Body of pancreas (tissue), 4 donors: ENCODE results near the gene TMEM185B. TPM values are rescaled to one million over a fixed set of nuclear protein-coding genes. Genes with fewer than 3 reads are reported as not detected.

ENCODE experiments used
- ATAC-seq: fragments of 150-250 bp; one replicate; pipeline ENCODE4 v1.9.1; 2016
- DNase-seq, 4 donors: peaks; one replicate each; pipeline ENCODE4 v3.0.0-alpha.2; 2019
- H3K27ac ChIP-seq, 4 donors: fragments of 200-600 bp; sonication (generic); 1 replicate in 3 of 4; 2 replicates in 1 of 4; pipeline versions ENCODE4 v1.5.1 to v1.6.1; 2016 to 2019; ENCODE audit warnings: mild to moderate bottlenecking in 1 of 4, mixed read lengths in 1 of 4, moderate library complexity in 1 of 4
- H3K27me3 ChIP-seq, 2 donors: fragments of 200-600 bp; sonication (generic); one replicate each; pipeline ENCODE4 v1.6.0; 2016; ENCODE audit warnings: mild to moderate bottlenecking in 1 of 2
- H3K36me3 ChIP-seq, 2 donors: fragments of 200-600 bp; sonication (generic); replicated peaks in 1 of 2; 2 replicates each; pipeline ENCODE4 v1.5.1; 2016; ENCODE audit warnings: low read depth in 2 of 2; ENCODE audit not compliant: insufficient read depth in 1 of 2
- H3K4me1 ChIP-seq: fragments of 200-600 bp; sonication (generic); one replicate; pipeline ENCODE4 v1.6.0; 2016
- H3K4me3 ChIP-seq, 2 donors: fragments of 200-600 bp; sonication (generic); 1 replicate in 1 of 2; 2 replicates in 1 of 2; pipeline ENCODE4 v1.5.1; 2016 to 2019
- H3K9me3 ChIP-seq, 3 donors: fragments of 200-600 bp; sonication (generic); 1 replicate in 2 of 3; 2 replicates in 1 of 3; pipeline ENCODE4 v1.5.1; 2016
- CTCF ChIP-seq, 7 experiments: fragments of 450-650 bp in 4 of 7; fragments of 200-600 bp in 3 of 7; sonication (generic) in 3 of 7; IDR thresholded peaks; one replicate each; pipeline ENCODE4 v1.5.1; 2016 to 2019; ENCODE audit warnings: antibody characterized with exemption in 7 of 7
- POLR2A ChIP-seq, 3 donors: fragments of 450-650 bp; IDR thresholded peaks; one replicate each; pipeline ENCODE4 v1.6.1; 2016; ENCODE audit warnings: antibody characterized with exemption in 3 of 3, mild to moderate bottlenecking in 2 of 3
- WGBS, 2 donors: methylation state at CpG; one replicate each; pipeline ENCODE4 v1.1.5; 2017; 5-methylcytosine and 5-hydroxymethylcytosine counted together
- intact Hi-C: fragments of 100-400 bp; cut with DNase I; formaldehyde crosslinking; loops from one replicate; pipeline ENCODE4 v1.15.1; 2023
- total RNA-seq, 2 donors: library from RNA; depleted of rRNA; stranded (reverse); fragments of >200 nt; gene quantifications; one replicate each; pipeline ENCODE4 v1.1.0, GENCODE V29; 2016

Gene TMEM185B
- total RNA-seq, 2 donors from 2014 or later = 18.7 to 46.5 TPM

DNA sequence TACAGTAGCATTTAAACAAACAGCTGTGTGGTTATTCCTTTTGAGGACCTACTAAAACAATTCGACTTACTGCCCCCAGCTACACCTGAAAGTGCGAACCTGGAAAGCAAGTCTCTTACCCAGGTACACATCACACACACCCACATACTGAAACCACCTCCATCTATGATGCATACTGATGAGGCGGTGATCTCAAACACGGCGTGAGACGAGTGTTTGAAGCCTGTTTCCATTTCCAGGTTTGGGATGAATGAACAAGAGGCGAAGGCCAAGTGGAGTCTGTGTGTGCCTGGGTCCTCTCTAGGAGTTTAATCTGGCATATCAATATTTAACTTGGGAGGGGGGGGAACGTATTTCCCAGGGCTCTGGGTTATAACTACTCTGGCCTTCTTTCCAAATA is 1.6 kb downstream of the TMEM185B start:
- Histone ChIP-seq H3K4me1 (peaks cover 31% of the 10 kb centered on the region), H3K9me3 (no peaks in the 10 kb centered on the region), H3K36me3 (no peaks in the 10 kb centered on the region), H3K27me3 (no peaks in the 10 kb centered on the region), H3K27ac (no peak overlapping the region), H3K4me3 (no peak overlapping the region)
- intact Hi-C loops = no loop called here
- DNase-seq (no peak), ATAC-seq (no peak)
- TF ChIP-seq POLR2A (IDR thresholded peaks at IDR 0.05) (no peak), CTCF (IDR thresholded peaks at IDR 0.05) (no peak)
- WGBS, 2 donors = 88 to 89% methylated on average over 8 of the region's 8 CpGs

GRCh38 chr2:120220756-120221155 is 2.4 kb downstream of the TMEM185B start:
- Histone ChIP-seq H3K27me3 (no peaks in the 10 kb centered on the region), H3K9me3 (no peaks in the 10 kb centered on the region), H3K4me1 (peaks cover 31% of the 10 kb centered on the region), H3K4me3 (no peak overlapping the region), H3K36me3 (no peaks in the 10 kb centered on the region), H3K27ac (no peak overlapping the region)
- intact Hi-C loops = no loop called here
- TF ChIP-seq CTCF (IDR thresholded peaks at IDR 0.05) (no peak), POLR2A (IDR thresholded peaks at IDR 0.05) (no peak)
- ATAC-seq (no peak), DNase-seq (no peak)
- 84 to 88% methylated on average over 2 of the region's 2 CpGs for WGBS, 2 donors

GRCh38 chr2:120219766-120220165 is 3.4 kb downstream of the TMEM185B start:
- ATAC-seq (no peak), DNase-seq (no peak)
- intact Hi-C loops = no loop called here
- peaks cover 31% of the 10 kb centered on the region for H3K4me1 ChIP-seq
- no peaks in the 10 kb centered on the region for H3K9me3 ChIP-seq
- no peak overlapping the region for H3K4me3 ChIP-seq
- no peaks in the 10 kb centered on the region for H3K27me3 ChIP-seq
- WGBS, 2 donors = 93 to 98% methylated on average over 5 of the region's 5 CpGs
- no peaks in the 10 kb centered on the region for H3K36me3 ChIP-seq
- no peak overlapping the region for H3K27ac ChIP-seq
- TF ChIP-seq CTCF (IDR thresholded peaks at IDR 0.05) = no peak
- TF ChIP-seq POLR2A (IDR thresholded peaks at IDR 0.05) = no peak

- no peaks in the 10 kb centered on the region for H3K9me3 ChIP-seq
- no peak overlapping the region for H3K4me3 ChIP-seq
- DNase-seq = no peak
- H3K4me1 ChIP-seq = peaks cover 29% of the 10 kb centered on the region
- intact Hi-C loops = no loop called here
- TF ChIP-seq POLR2A (IDR thresholded peaks at IDR 0.05) = no peak
- TF ChIP-seq CTCF (IDR thresholded peaks at IDR 0.05) = no peak
- no peak for ATAC-seq
- H3K36me3 ChIP-seq = no peaks in the 10 kb centered on the region
- 95 to 98% methylated on average over 5 of the region's 5 CpGs for WGBS, 2 donors
- no peaks in the 10 kb centered on the region for H3K27me3 ChIP-seq
- no peak overlapping the region for H3K27ac ChIP-seq
Observed at GRCh38 chr2:120219291-120219690, 3.9 kb downstream of the TMEM185B start.

GRCh38 chr2:120218181-120218580 is 5.0 kb downstream of the TMEM185B start:
- Histone ChIP-seq H3K27ac (no peak overlapping the region), H3K4me1 (peaks cover 23% of the 10 kb centered on the region), H3K36me3 (no peaks in the 10 kb centered on the region), H3K27me3 (no peaks in the 10 kb centered on the region), H3K4me3 (no peak overlapping the region), H3K9me3 (no peaks in the 10 kb centered on the region)
- intact Hi-C loops = no loop called here
- DNase-seq = no peak
- ATAC-seq = no peak
- WGBS, 2 donors = 93 to 100% methylated on average over 4 to 5 of the region's 5 CpGs
- no peak for TF ChIP-seq POLR2A (IDR thresholded peaks at IDR 0.05)
- no peak for TF ChIP-seq CTCF (IDR thresholded peaks at IDR 0.05)
